ENCODE results near the gene GPR89B.
"Not testable (repeated sequence)": the region's sequence is repeated elsewhere in the genome, so short reads cannot be mapped to it uniquely, and the experiment has no call there.

- TF ChIP-seq CTCF, POLR2A (IDR thresholded peaks at IDR 0.05): not testable (repeated sequence)
Measured at GRCh38 chr1:148013177-148014144, 85.2 kb downstream of the GPR89B start.

Measured in thyroid gland (tissue), 4 donors.